Fibroblast of the aortic adventitia (primary cell): ENCODE measurements around the gene RELCH. TPM values are rescaled to one million over a fixed set of nuclear protein-coding genes. Genes with fewer than 3 reads are reported as not detected.

Source experiments
- DNase-seq: peaks from one replicate; pipeline ENCODE4 v3.0.0-alpha.2; 2010; ENCODE audit warnings: low read depth
- H3K4me3 ChIP-seq: 2 replicates; pipeline ENCODE4 v1.5.1; 2011; ENCODE audit warnings: low read depth, mild to moderate bottlenecking, control low read depth, low read length, moderate library complexity
- CTCF ChIP-seq: IDR thresholded peaks from 2 replicates; pipeline ENCODE4 v1.5.1; 2011; ENCODE audit warnings: mild to moderate bottlenecking, low read length, control low read depth, inconsistent platforms; ENCODE audit not compliant: insufficient read depth
- total RNA-seq: library from RNA; depleted of rRNA; stranded (reverse); fragments of >200 nt; gene quantifications from 2 replicates; pipeline ENCODE4 v1.2.3, GENCODE V29; 2012; ENCODE audit warnings: low replicate concordance

Gene RELCH
- total RNA-seq, 1 donor = 44.0 TPM

GRCh38 chr18:62294073-62294472 is 107.0 kb downstream of the RELCH start:
- H3K4me3 ChIP-seq = no peak overlapping the region
- no peak for DNase-seq
- no peak for TF ChIP-seq CTCF

- H3K4me3 ChIP-seq = no peak overlapping the region
- no peak for DNase-seq
Measured at GRCh38 chr18:62300359-62300963, 113.4 kb downstream of the RELCH start.

GRCh38 chr18:62301322-62301721 is 114.3 kb downstream of the RELCH start:
- no peak overlapping the region for H3K4me3 ChIP-seq
- no peak for DNase-seq
- no peak for TF ChIP-seq CTCF

More at GRCh38 chr18:62300359-62300963, 113.4 kb downstream of the RELCH start:
- no peak for TF ChIP-seq CTCF

GRCh38 chr18:62312851-62313250 is 125.8 kb downstream of the RELCH start:
- DNase-seq = no peak
- H3K4me3 ChIP-seq = no peak overlapping the region
- no peak for TF ChIP-seq CTCF

GRCh38 chr18:62318228-62319180 is 131.4 kb downstream of the RELCH start:
- DNase-seq = no peak
- no peak for TF ChIP-seq CTCF
- no peak overlapping the region for H3K4me3 ChIP-seq

GRCh38 chr18:62321201-62321600 is 134.1 kb downstream of the RELCH start:
- no peak for TF ChIP-seq CTCF
- H3K4me3 ChIP-seq = no peak overlapping the region
- no peak for DNase-seq
